ENCODE results near the gene GON4L. TPM values are rescaled to one million over a fixed set of nuclear protein-coding genes. Genes with fewer than 3 reads are reported as not detected.
"Not testable (repeated sequence)": the region's sequence is repeated elsewhere in the genome, so short reads cannot be mapped to it uniquely, and the experiment has no call there.

Gene GON4L
- polyA plus RNA-seq, 1 donor from 2014 or later, result 37.7 TPM

DNA sequence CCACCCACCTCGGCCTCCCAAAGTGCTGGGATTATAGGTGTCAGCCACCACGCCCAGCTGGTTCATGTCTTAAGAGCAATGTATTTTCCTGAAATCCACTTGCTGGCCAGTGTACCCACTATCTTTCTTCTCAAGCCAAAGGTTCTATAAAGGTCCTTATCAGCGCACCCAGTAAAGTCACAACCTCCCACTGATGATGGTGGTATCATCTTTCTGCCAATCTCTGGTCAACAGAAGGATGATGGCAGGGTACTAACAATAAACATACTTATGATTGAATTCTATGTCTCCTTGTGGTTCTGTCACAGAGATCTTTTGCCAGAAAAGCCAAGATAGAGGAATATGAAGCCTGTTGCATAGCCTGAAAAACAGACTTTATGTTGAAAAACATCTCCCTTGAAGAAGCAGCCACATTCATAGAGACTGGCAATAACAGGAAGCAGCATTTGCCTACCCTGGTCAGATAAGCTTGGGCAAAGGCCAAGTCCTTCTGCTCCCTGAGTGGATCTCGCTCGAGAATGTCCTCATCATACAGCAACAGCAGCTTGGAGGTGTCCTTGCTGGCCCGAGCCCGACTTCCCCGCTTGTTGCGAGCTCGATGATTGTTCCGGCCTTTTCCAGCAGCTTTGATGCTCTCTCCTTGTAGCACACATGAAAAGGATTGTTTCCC, 95.1 kb downstream of the GON4L start:
- H3K9me3 Mint-ChIP-seq, result no peaks in the 10 kb centered on the region
- H3K4me3 Mint-ChIP-seq, result peak overlapping the region in 1 of 4 donors; percentile 57
- peaks cover 0 to 8% (median 8%) of the 10 kb centered on the region in 3 donors for H3K4me1 Mint-ChIP-seq
- no peaks in the 10 kb centered on the region for H3K27me3 Mint-ChIP-seq
- peak overlapping the region in 2 of 3 donors; percentile 5 to 73 for H3K27ac Mint-ChIP-seq
- peaks cover 13% of the 10 kb centered on the region for H3K36me3 Mint-ChIP-seq

DNA sequence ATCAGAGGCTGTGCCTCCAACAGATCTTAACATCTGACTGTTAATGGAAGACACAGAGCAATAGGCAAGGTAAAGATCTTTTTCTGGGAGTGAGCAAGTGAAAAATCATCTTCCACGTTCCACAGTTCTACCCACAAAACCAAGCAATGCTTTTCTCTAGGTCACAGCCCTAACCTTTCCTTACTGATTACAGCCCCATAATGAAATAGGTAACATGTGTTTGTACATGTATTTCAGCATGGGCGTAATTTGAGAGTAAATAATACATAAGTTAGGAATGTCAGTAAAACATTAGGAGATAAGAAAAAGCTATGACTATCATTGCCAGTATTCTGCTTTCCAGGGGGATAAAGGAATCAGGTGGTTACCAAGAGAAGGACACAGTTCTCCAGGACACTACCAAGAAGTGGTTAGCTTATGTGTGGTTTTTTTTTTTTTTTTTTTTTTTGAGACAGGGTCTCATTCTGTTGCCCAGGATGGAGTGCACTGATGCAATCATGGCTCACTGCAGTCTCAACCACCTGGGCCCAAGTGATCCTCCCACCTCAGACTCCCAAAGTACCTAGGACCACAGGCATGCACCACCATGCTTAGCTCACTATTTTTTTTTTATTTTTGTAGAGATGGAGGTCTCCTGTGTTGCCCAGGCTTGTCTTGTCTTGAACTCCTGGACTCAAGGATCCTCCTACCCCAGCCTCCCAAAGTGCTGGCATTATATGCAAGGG, 96.1 kb downstream of the GON4L start:
- Mint-ChIP-seq H3K36me3 (peaks cover 11% of the 10 kb centered on the region), H3K9me3 (no peaks in the 10 kb centered on the region), H3K4me1 (peaks cover 0 to 8% (median 8%) of the 10 kb centered on the region in 3 donors), H3K27me3 (no peaks in the 10 kb centered on the region), H3K27ac (peak overlapping the region in 2 of 3 donors; percentile 31), H3K4me3 (no peak overlapping the region)

DNA sequence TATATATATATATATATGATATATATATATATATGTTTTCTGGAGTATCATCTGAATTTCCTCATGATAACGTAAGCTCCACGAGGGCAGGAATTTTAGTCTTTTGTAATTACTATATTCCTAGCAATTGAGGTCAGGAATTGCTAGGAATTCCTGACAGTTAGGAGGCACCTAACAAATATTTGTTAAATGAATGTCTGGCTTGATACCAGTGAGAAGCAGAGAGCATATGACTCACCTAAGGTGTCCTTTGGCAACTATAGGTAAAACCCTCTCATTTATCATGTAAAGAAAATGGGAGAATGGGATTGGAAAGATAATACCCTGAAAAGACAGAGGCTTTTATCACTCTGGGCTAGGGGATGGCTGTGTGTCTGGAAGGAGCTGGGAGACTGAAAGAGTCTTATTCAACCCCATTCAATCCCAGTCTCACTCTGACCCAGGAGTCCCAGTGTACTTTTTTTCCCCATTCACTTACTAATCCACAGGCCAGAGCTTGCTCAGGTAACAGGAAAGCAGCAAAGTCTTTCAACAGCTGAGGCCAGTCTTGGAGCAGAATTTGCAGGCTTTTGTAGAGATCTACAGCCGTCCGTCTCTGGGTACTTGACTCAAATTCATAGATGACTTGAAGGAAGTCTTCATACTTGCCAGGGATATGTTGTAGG, 96.9 kb downstream of the GON4L start:
- H3K9me3 Mint-ChIP-seq, result no peaks in the 10 kb centered on the region
- peak overlapping the region in 1 of 3 donors; percentile 31 for H3K27ac Mint-ChIP-seq
- H3K4me3 Mint-ChIP-seq, result no peak overlapping the region
- peaks cover 11% of the 10 kb centered on the region for H3K36me3 Mint-ChIP-seq
- H3K27me3 Mint-ChIP-seq, result no peaks in the 10 kb centered on the region
- H3K4me1 Mint-ChIP-seq, result peaks cover 0 to 8% (median 8%) of the 10 kb centered on the region in 3 donors

DNA sequence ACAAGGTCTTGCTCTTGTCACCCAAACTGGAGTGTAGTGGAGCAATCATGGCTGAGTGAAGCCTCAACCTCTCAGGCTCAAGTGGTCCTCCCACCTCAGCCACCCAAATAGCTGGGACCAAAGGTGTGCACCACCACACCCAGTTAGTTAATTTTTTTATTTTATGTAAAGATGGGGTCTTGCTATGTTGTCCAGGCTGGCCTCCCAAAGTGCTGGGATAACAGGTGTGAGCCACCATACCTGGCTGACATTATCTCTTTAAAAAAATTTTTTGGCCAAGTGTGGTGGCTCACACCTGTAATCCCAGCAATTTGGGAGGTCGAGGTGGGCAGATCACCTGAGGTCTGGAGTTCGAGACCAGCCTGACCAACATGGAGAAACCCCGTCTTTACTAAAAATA, 98.0 kb downstream of the GON4L start:
- peaks cover 11% of the 10 kb centered on the region for H3K36me3 Mint-ChIP-seq

GRCh38 chr1:155748141-155748540, 108.9 kb downstream of the GON4L start:
- H3K9me3 Mint-ChIP-seq, result not testable (repeated sequence)

More for the DNA sequence above, 98.0 kb downstream of the GON4L start:
- H3K27me3 Mint-ChIP-seq, H3K4me1 Mint-ChIP-seq, H3K27ac Mint-ChIP-seq, H3K4me3 Mint-ChIP-seq, H3K9me3 Mint-ChIP-seq: not testable (repeated sequence)

DNA sequence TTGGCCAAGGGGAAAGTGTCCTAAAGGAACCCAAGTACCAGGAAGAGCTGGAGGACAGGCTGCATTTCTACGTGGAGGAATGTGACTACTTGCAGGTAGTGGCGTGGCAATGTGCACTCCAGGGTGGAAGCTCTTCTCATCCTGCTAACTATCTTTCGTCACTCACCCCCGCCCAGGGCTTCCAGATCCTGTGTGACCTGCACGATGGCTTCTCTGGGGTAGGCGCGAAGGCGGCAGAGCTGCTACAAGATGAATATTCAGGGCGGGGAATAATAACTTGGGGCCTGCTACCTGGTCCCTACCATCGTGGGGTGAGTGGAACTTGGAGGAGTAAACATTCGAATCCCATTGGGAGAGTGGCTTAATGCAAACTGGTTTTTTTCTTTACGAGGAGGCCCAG, 109.4 kb downstream of the GON4L start:
- peak overlapping the region in 2 of 3 donors; percentile 76 to 79 for H3K27ac Mint-ChIP-seq
- H3K9me3 Mint-ChIP-seq, H3K36me3 Mint-ChIP-seq, H3K4me1 Mint-ChIP-seq, H3K27me3 Mint-ChIP-seq: not testable (repeated sequence)
- peak overlapping the region in 2 of 4 donors; percentile 16 to 84 for H3K4me3 Mint-ChIP-seq

More at GRCh38 chr1:155748141-155748540, 108.9 kb downstream of the GON4L start:
- not testable (repeated sequence) for H3K4me1 Mint-ChIP-seq, H3K27me3 Mint-ChIP-seq, H3K36me3 Mint-ChIP-seq
- Mint-ChIP-seq H3K27ac (peak overlapping the region in 1 of 3 donors; percentile 79), H3K4me3 (peak overlapping the region; percentile 16 to 84 (median 52))

DNA sequence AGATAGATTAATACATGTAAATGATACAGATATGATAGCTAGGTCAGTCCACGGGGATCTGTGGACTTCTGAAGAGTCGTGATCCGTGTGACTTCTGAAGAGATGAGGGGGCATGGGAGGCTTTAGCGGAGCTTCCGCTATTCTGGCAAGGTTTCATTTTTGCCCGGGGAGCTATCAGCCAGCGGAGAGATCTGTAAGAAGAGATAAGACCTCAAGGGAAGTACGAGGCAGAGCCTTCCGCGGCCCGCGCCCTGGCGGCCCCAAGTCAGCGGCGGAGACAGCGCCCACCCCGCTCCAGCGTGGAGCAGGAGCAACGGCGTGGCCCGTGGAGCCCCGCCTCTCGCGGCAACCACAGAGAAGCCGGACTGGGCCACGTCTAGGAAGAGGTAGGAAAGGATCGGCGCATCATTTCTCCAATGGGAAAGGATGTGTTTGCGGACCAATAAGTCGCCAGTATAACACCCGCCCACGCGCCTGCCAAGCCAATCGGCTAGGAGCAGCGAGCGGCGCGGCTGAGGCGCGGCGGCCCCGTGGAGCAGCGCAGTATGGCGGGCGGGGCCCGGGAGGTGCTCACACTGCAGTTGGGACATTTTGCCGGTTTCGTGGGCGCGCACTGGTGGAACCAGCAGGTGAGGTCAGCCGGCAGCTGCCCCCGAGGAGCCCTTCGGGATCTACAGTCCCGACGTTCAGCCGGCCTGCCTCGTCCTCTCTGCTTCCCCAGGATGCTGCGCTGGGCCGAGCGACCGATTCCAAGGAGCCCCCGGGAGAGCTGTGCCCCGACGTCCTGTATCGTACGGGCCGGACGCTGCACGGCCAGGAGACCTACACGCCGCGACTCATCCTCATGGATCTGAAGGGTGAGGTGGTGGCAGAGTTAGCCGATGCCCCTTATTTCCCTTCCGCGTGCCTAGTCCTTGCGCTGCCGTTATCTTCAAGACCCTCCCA, 111.5 kb downstream of the GON4L start:
- H3K27me3 Mint-ChIP-seq, H3K36me3 Mint-ChIP-seq, H3K4me1 Mint-ChIP-seq, H3K9me3 Mint-ChIP-seq: not testable (repeated sequence)
- Mint-ChIP-seq H3K4me3 (peak overlapping the region; percentile 93 to 100 (median 96)), H3K27ac (peak overlapping the region; percentile 90 to 98 (median 93))

DNA sequence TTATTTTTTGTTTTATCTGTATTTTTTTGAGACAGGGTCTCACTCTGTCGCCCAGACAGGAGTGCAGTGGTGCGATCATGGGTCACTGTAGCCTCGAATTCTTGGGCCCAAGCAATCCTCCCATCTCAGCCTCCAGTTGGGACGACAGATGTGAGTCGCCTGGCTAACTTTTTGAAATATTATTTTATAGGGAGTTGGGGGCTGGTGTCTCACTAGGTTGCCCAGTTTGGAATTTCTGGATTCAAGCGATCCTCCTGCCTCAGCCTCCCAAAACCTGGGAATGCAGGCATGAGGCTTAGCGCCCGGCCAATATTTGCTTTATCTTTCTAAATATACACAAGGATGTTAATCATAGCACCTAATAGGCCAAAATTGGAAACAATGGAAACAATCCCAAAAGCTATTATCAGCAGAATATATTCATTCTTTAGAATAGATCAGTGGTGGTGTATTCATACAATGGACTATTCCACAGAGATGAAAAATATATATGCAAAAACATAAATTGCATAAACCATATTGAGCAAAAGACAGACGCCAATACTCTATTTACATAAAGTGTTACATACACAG, 112.2 kb downstream of the GON4L start:
- H3K27me3 Mint-ChIP-seq, result no peaks in the 10 kb centered on the region
- no peaks in the 10 kb centered on the region for H3K36me3 Mint-ChIP-seq
- peaks cover 0 to 9% (median 0%) of the 10 kb centered on the region in 3 donors for H3K4me1 Mint-ChIP-seq
- peak overlapping the region; percentile 93 to 100 (median 96) for H3K4me3 Mint-ChIP-seq
- H3K27ac Mint-ChIP-seq, result peak overlapping the region; percentile 90 to 98 (median 93)
- H3K9me3 Mint-ChIP-seq, result no peaks in the 10 kb centered on the region

DNA sequence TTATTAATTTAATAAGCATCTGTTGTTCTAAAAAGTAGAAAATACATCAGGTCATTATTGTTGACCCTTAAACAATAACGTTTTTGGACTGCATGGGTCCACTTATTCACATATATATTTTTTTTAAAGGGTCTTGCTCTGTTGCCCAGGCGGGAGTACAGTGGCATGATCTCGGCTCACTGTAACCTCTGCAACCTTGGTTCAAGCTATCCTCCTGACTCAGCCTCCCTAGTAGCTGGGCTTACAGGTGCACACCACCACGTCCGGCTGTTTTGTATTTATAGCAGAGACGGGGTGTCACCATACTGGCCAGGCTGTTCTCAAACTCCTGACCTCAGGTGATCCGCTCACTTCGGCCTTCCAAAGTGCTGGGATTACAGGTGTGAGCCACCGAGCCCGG, 115.1 kb downstream of the GON4L start:
- H3K36me3 Mint-ChIP-seq, result no peaks in the 10 kb centered on the region
- peak overlapping the region in 1 of 4 donors; percentile 26 for H3K4me3 Mint-ChIP-seq
- H3K27me3 Mint-ChIP-seq, result no peaks in the 10 kb centered on the region
- peaks cover 0 to 9% (median 0%) of the 10 kb centered on the region in 3 donors for H3K4me1 Mint-ChIP-seq
- H3K9me3 Mint-ChIP-seq, result no peaks in the 10 kb centered on the region
- peak overlapping the region in 1 of 3 donors; percentile 33 for H3K27ac Mint-ChIP-seq

DNA sequence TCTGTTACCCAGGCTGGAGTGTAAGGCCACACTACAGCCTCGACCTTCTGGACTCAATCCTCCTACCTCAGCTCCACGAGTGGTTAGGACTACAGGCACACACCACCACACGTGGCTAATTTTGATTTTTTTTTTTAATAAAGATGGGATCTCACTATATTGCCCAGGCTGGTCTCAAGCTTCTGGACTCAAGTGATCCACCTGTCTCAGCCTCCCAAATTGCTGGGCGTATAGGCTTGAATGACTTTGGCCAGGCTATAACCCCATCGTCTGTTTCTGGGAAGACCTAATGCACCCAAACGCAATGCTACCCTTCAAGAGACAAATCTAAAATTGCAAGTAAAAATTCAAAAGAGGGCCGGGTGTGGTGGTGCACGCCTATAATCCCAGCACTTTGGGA, 116.0 kb downstream of the GON4L start:
- H3K27ac Mint-ChIP-seq, result no peak overlapping the region
- peaks cover 0 to 9% (median 0%) of the 10 kb centered on the region in 3 donors for H3K4me1 Mint-ChIP-seq
- peaks cover 4% of the 10 kb centered on the region for H3K36me3 Mint-ChIP-seq
- no peaks in the 10 kb centered on the region for H3K27me3 Mint-ChIP-seq
- H3K4me3 Mint-ChIP-seq, result no peak overlapping the region
- H3K9me3 Mint-ChIP-seq, result no peaks in the 10 kb centered on the region

DNA sequence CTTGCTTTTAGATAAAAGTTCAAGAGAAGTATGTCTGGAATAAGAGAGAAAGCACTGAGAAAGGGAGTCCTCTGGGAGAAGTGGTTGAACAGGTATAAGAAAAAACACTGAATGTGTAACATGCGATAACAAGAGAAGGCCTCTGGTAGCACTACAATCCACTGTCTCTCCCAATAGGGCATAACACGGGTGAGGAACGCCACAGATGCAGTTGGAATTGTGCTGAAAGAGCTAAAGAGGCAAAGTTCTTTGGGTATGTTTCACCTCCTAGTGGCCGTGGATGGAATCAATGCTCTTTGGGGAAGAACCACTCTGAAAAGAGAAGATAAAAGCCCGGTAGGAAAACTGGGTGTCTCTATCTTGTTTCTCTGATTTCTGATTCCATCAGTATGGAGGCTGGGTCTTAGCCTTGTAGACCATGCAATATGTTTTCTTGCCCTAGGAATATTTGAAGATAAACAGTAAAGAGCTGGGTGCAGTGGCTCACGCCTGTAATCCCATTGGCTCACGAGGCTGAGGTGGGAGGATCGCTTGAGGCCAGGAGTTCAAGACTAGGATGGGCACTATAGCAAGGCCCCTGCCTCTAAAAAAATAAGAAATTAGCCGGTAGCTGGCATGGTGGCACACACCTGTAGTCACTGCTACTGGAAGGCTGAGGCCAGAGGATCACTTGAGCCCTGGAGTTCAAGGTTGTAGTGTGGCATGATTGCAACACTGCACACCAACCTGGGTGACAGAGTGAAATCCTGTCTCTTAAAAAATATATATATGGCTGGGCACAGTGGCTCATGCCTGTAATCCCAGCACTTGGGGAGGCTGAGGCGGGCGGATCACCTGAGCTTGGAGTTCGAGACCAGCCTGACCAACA, 127.7 kb downstream of the GON4L start:
- H3K4me1 Mint-ChIP-seq, result peaks cover 0 to 6% (median 0%) of the 10 kb centered on the region in 3 donors
- no peaks in the 10 kb centered on the region for H3K27me3 Mint-ChIP-seq
- no peak overlapping the region for H3K27ac Mint-ChIP-seq
- peaks cover 2% of the 10 kb centered on the region for H3K36me3 Mint-ChIP-seq
- no peaks in the 10 kb centered on the region for H3K9me3 Mint-ChIP-seq
- no peak overlapping the region for H3K4me3 Mint-ChIP-seq

DNA sequence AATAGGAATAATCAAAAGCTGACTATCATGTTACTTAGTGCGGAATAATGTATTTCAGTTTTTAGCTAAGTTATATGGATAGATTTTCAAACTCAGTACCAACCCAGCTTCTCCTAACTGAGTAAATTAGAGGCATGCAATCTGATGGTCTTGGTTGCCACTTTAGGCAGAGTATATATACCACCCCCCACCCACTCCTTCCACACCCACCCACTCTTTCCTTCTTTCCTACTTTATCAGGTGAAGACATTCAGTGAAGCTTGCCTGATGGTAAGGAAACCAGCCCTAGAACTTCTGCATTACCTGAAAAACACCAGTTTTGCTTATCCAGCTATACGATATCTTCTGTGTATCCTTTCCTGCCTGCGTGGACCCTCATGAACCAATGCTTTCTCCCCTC, 131.9 kb downstream of the GON4L start:
- Mint-ChIP-seq H3K27ac (no peak overlapping the region), H3K9me3 (no peaks in the 10 kb centered on the region), H3K4me3 (no peak overlapping the region), H3K4me1 (peaks cover 0 to 6% (median 0%) of the 10 kb centered on the region in 3 donors), H3K36me3 (peaks cover 3% of the 10 kb centered on the region), H3K27me3 (no peaks in the 10 kb centered on the region)

- Mint-ChIP-seq H3K27me3 (no peaks in the 10 kb centered on the region), H3K4me3 (no peak overlapping the region), H3K27ac (no peak overlapping the region), H3K4me1 (peaks cover 13 to 17% (median 14%) of the 10 kb centered on the region in 3 donors), H3K9me3 (no peaks in the 10 kb centered on the region), H3K36me3 (peaks cover 5% of the 10 kb centered on the region)
Measured at GRCh38 chr1:155719703-155720102, 137.3 kb downstream of the GON4L start.
